Measurements from ENCODE around the gene STMND1.
"Not testable (repeated sequence)": the region's sequence is repeated elsewhere in the genome, so short reads cannot be mapped to it uniquely, and the experiment has no call there.

Gene STMND1

DNA sequence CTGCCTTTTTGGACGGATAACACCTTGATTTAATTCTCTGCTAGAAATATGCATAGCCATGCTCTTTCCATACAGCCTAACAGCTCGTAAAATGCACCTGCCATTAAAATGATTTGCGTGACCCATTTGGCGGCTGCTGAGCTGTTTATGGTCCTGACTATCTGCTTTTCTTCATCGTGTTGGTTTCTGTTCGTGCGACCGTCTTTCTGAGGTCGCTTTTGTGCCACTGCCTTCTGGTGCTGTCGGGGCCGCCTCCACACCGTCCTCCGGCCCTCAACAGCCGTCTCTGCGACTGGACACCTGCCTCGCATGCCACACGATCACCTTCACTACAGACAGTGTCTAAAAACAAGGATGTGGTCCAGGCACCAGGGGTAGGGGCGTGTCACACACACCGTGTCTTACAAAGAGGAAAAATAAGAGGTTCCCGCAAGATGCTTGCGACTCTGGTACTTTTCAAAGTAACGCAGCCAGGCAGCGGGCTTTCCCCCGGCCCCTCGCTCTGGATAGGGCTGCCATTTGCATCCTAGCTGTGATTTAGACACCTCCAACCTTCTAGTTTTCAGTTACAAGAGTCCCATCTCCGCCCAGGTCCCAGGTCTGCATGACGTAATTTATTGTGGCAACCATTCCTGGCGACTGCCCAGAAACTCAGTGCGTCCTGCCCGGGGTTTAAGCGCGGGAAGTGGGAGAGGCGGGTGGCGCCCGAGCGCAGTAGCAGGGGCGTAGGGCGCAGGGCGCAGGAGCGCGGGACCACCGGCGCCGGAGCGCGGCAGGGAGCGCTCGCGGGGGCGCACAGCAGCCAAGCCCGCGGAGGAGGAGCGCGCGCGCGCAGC is at the start of gene STMND1:
TSS of gene STMND1 (plus strand) at position 629 of the 836 bp plus-strand sequence. CDS start 208 bp downstream, outside the sequence.
- DNase-seq: no peak

DNA sequence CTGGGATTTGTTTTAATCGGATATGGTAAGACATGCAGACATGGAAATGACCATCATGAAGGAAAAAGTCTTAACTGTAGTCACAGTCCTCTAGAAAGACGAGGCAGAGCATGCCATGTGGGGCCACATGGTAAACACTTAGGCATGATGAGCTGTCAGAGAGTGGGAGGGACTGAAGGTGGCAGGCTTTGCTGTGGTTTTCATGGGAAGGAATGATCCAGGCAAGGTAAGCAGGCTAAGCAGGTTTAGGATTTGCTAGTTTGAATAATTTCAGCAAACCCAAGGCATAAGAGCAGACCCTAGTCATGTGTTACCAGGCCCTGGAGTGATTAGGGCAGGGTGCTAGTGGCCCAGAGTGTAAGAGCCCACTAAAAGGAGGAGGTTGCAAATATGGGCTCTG is 47.2 kb upstream of the STMND1 start:
- DNase-seq: no peak

DNA sequence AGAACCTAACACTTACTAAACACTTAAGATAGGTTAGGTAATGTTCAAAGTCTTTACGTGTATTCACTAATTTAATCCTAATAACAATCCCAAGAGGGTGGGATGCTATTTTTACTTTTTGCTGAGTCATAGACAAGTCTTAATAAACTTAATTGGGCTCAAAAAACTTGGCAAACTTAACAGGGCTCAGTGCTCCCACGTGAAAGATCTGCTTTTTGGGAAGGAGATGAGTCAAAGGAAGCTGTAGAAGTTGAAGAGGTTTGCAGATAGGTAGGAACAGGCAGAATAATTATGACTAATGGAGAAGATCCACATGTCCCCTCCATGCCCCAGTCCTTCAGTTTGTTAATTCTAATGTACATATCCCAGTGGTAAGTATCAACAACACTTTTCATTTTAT is 44.5 kb upstream of the STMND1 start:
- DNase-seq: no peak

DNA sequence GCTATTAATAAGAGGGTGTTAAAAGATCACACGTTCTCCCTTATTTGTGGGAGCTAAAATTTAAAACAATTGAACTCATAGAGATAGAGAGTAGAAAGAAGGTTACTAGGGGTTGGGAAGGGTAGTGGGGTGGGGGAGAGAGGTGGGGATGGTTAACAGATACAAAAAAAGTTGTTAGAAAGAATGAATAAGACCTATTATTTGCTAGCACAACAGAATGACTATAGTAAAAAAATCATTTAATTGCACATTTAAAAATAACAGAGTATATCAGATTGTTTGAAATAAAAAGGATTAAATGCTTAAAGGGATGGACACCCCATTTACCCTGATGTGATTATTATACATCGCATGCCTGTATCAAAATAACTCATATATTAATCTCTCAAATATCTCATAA is 43.3 kb upstream of the STMND1 start:
- no peak for DNase-seq

DNA sequence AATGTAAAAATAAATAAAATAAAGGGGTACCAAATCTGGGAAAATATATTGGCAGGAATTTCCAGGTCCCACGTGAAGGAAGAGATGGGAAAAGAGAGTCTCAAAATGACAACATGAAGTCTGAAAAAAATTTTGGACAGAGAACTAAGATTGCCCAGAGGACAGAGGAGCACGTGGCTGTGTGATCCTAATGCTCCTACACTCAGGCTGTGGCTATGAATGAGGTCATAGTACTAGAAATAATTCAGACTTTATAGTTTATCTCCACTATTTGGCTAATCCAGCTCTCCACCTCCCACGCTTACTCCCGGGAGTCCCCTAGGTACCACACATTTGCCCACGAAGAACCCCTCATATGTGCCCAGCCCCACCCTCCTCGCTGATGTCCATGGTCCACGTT is 42.8 kb upstream of the STMND1 start:
- no peak for DNase-seq

DNA sequence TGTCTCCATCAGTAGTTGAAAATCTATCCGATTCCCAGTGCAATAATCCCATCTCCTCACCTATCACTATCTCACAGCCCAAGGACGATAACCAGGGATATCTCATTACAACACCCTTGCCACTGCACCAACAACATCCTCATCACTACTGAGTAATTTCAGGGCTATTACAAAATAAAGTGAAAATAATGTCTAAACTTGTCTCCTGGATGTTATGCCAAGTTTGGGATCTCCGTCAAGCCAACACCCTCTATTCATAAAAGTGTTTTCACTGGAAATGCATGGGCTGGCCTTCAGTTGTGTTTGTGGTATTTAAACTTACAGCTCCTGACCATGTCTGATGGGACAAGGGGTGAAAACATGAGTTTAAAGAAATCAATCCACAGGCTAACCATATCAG is 42.0 kb upstream of the STMND1 start:
- DNase-seq: no peak

DNA sequence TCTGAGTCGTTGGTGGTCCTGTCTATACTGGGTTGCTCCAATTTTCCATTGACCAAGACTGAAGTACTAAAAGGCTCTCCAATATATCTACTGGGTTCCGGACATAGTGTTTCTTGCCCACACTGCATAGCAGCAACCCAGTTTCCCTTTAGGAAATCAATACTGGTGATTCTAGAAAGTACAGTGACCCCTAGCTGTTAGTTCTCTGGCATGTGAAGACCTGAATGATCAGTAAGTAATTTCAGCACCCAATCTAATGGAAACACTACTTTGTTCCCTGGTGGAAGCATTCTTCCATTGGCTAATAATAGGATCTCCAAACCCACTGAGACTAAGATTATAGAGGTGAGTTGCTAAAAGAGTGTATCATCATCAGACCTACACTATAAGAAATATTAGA is 40.8 kb upstream of the STMND1 start:
- no peak for DNase-seq

DNA sequence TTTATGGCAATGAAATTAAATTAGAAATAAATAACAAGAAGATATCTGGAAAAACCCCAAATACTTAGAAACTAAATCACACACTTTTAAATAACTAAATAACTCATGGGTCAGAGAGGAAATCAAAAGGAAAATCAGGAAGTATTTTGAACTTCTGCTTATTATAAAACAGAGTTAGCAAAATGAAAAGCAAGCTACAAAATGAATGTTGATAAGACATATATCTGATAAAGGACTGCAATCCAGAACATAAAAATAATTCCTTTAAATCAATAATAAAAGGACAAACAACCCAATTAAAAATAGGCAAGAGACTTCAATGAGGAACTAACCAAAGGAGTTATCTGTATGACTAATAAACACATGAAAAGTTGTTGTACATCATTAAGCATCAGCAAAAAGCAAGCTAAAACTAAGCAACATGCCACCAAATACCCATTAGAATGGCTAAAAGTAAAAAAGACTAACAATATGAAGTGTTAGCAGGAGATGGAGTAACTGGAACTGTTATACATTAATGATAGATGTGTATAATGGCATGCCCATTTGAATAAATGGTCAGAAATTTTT is 38.9 kb upstream of the STMND1 start:
- no peak for DNase-seq

DNA sequence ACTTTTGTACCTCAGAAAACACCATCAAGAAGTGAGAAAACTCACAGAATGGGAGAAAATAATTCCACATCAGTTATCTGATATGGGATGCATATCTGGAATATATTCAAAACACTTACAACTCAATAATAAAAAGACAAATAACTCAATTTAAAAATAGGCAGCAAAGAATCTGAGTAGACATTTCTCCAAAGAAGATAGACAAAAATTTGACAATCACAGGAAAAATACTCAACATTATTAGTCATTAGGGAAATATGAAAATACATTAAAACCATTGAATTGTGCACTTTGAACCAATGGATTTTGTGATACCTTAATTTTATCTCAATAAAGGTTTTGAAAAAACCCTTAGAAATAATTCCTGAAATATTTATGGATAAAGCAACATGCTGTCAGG is 36.9 kb upstream of the STMND1 start:
- DNase-seq: no peak

DNA sequence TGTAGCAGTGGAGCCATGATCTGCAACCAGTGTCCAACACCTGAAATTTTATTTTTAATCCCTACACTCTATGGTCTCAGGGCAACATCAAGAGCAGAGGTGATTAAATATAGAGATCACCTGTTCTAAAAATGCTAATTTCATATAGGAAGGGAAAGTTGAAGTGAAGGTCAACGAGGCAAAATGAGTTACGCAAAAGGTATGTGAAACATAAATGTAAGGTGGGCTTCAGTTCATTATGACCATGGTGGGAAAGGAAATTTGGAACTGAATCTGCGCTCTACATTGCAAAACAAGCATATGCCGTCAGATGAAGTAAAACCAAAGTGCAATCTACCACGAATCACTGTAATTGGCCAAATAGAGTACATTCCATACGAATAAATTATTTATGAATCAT is 35.2 kb upstream of the STMND1 start:
- no peak for DNase-seq

DNA sequence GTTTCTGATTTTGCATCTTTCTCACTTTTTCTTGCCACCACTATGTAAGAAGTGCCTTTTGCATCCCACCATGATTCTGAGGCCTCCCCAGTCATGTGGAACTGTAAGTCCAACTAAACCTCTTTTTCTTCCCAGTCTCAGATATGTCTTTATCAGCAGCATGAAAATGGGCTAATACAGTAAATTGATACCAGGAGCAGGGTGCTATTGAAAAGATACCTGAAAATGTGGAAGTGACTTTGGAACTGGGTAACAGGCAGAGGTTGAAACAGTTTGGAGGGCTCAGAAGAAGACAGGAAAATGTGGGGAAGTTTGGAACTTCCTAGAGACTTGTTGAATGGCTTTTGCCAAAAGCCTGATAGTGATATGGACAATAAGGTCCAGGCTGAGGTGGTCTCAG is 32.9 kb upstream of the STMND1 start:
- DNase-seq: not testable (repeated sequence)

DNA sequence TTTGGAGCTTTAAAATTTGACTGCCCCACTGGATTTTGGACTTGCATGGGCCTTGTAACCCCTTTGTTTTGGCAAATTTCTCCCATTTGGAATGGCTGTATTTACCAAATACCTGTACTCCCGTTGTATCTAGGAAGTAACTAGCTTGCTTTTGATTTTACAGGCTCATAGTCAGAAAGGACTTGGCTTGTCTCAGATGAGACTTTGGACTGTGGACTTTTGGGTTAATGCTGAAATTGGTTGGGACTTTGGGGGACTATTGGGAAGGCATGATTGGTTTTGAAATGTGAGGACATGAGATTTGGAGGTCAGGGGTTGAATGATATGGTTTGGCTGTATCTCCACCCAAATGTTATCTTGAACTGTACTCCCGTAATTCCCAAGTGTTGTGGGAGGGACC is 31.4 kb upstream of the STMND1 start:
- not testable (repeated sequence) for DNase-seq

DNA sequence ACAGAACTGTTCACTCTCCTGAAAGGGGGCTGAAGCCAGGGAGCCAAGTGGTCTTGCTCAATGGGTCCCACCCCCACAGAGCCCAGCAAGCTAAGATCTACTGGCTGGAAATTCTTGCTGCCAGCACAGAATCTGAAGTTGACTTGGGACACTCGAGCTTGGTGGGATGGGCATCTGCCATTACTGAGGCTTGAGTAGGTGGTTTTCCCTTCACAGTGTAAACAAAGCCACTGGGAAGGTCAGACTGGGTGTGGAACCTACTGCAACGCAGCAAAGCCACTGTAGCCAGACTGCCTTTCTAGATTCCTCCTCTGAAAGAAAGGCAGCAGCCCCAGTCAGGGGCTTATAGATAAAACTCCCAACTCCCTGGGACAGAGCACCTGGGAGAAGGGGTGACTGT is 28.3 kb upstream of the STMND1 start:
- DNase-seq: not testable (repeated sequence)

DNA sequence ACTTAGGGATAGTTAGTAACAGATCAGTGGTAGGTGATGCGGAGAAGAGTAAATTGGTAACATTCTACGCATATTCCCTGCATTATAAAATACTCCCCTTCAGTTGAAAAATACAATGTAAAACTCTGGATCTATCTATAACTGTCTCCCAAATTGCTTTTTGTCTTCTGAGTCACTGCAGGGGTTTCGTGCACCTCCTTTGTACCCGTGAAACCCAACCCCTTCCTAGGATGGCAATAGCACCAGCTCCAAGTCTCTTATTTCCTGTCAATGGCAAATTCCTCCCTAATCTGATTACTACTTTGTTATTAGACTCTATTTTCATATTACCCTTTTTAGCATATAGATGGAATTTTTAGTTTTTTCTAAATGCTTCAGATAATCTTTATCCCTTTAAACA is 20.6 kb upstream of the STMND1 start:
- DNase-seq: no peak

DNA sequence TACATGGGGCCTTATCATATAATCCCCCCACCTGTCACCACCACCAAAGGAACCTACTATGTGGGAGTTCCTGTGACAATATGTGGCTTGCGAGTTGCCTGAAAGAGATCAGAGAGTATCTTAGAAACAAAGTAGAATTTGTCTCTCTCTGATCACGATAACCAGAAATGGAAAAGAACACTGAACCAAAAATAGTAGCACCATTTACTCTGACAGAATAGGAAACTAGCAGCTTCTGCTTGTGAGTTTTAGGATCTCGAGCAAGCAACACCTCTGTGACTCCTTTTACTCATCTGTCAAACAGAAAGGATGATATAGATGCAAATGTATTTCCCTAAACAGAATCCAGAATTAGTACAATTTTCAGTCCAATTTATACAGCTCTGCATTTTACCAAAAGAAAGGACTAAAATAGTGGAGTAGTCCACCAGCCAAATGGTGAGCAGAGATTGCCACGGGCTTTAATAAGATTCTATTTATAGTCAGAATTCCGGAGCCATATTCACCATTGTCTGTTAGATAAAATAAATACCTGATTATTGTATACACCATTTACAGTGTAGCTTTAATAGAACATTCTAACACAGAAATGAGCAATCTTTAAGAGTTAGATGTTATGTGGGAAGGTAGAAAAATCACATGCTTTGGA is 19.9 kb upstream of the STMND1 start:
- DNase-seq: no peak

DNA sequence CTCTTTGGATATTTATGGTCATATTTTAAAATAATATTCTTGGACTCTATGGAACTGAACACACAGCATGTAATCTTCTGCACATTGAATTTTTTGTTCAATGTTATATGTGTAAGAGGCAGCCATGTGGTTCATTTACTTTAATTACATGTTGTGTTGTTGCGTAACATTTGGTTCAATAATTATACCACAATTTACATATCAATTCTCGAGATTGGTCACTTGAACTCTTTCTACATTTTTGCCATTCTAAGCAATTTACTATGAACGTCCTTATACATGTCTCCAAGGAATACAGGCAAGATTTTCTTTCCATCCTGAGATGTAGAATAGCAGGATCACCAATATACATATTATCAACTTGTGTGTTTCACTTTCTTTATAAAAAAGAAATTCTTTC is 18.5 kb upstream of the STMND1 start:
- DNase-seq: no peak

DNA sequence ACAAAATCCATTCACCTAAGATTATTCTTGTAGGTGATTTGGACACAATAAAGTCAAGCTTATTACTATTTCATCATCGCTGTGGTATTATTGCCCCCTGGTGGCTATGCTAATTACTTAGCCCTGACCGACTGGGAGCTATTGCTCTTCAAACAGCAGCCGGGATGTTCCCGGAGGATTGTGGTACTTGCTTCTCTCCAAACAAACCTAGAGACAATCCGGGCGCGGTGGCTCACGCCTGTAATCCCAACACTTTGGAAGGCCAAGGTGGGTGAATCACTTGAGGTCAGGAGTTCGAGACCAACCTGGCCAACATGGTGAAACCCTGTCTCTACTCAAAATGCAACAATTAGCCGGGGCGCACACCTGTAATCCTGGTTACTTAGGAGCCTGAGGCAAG is 15.4 kb upstream of the STMND1 start:
- no peak for DNase-seq

DNA sequence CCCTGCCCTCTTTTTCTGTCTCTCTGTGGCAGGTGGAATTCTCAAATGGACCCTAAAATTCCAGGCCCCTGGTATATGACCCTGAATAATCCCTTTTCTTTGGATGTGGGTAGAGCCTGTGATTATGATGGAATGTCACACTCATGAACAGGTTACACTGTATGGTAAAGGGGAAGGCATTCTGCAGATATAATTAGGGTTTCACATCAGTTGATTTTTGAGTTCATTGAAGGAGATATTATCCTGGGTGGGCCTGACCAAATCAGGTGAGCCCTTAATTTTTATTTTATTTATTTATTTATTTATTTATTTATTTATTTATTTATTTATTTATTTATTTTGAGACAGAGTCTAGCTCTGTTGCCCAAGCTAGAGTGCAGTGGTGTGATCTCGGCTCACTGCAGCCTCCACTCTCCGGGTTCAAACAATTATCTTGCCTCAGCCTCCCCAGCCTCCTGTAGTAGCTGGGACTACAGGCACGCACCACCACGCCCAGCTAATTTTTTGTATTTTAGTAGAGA is 13.7 kb upstream of the STMND1 start:
- no peak for DNase-seq

DNA sequence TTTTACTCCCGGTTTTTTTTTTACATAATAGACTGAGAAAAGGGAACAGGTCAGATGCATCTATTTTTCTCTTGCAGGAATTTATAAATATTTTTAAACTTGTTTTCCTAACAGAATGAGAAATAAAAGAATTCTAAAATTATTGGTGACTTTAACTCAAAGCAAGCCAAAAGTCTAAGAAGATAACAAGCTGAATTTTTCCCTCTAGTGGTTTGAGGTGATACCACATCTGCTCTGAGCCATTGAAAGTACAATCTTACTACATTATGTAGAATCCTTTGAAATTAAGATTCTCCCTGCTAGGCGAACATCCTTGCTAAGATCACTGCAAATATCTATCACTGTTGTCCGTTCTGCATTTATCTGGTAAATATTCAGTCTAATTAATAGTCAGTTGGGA is 10.7 kb upstream of the STMND1 start:
- DNase-seq: no peak

DNA sequence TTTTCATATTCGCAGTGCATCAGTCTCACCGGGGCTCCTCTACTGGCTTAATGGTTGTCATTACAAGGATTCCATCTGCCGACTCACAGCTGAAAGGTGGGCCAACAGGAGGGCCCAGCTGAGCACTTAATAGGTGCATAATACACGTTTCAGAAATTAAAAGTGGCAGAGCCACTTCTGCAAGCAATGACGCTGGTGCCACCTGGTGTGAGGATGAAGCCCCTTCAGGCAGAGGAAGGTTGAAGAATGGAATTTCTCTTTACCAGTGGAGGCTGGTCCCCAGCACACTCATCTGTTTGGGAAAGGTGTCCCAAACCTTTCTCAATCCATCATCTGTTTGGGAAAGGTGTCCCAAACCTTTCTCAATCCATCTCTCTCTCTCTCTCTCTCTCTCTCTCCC is 8.2 kb upstream of the STMND1 start:
- no peak for DNase-seq

DNA sequence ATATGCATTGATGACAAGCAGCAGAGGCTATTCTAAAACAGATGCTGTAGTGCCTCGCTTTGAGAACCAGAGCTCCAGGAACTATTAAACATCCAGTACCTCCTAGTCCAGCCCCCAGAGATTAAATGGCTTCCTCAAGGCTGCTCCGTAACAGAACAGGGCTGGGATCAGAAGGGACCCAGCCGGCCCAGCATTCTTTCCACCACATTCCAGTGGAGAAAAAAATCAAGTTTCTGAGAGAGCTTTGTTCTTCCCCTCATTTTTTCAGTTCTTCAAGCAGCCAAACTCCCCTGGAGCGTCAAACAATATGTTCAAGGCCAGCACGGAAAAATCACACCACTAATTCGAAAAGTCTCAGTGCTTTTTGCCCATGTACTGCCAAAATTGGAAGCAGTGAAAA is 5.8 kb upstream of the STMND1 start:
- DNase-seq: no peak

DNA sequence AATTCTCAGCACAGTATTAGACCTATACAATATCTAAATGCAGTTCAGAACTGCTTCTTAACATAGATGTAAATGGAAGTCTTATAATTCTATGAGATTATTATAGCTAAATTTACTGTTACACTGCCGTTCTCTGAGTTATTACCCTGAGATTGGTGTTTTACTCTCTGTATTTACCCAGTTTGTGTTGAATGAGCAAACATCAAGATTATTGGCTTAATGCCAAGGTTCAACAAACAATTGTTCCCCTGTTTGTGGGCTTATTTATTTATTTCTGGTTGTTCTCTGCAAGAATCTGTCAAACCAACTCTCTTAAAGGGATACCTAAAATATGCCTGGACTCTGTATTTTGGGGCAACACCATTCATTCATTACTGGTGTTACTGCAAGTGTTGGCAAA is 5.2 kb upstream of the STMND1 start:
- DNase-seq: no peak

DNA sequence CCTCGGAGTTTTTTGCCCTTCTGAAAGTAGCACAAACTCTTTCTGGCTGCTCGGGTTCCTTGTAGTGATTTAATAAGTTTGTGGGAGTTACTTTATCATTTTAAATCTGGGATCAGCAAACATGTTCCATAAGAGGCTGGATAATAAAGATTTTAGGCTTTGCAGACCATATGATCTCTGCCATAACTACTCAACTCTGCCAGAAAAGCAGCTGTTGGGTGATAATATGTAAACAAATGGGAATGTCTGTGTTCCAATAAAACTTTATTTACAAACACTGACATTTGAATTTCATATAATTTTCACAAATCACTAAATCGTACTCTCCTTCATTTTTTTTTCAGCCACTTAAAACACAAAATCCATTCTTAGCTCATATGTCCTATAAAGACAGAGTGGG is 3.9 kb upstream of the STMND1 start:
- DNase-seq: no peak

DNA sequence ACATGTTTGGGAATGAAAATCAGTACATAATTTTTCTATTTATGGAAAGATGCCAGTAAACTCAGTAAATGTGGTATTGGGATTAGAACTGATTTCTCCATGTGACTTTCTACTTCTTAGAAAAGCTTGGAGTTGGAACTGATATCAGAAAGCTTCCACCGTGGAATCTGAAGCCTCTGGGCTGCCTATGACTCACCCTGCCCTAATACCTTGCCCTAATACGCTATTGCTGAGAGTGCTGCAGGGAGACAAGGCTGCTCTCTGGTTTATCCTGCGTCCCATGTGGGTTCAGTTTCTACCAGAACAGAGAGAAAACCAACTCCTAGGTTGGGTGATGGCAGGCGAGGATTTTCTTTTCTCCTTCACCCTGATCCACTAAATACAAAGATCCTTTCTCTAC is 3.3 kb upstream of the STMND1 start:
- no peak for DNase-seq

Data from stimulated activated CD4-positive, alpha-beta T cell treated with anti-CD3 and anti-CD28 coated beads, Interleukin-4, amount 100 ng/mL, for 1 hour (primary cell).